ENCODE measurements around the gene MSN.
"Not testable (repeated sequence)": the region's sequence is repeated elsewhere in the genome, so short reads cannot be mapped to it uniquely, and the experiment has no call there.

MSN gene

DNA sequence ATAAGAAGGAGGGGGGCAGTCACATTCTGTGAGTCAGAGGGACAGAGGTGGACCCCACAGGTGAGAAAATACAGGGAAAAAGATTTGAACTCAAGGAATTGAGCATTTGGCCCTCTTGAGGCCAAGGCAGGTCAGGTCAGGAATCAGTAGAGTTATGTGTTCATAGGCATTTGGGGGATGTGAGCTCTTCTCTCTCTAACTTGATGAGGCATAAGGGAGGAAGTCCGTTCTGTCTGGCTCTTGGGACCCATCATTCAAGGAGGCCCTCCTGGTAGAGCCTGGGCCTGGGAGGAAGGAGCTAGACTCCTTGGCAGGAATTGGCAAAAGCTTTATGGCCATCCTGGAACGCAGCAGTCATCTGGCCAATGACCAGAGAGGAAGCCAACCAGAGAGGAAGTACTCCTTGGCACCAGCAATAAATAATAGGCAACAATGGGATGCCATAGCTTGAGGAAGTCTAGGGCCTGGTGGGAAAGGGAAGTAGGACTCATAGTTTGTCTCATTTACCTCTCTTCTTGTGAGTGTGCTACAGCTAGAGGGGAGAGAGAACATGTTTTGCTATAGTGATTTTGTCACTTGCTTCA, 53.0 kb downstream of the MSN start:
- DNase-seq (ENCODE audit: low spot score), result no peak

DNA sequence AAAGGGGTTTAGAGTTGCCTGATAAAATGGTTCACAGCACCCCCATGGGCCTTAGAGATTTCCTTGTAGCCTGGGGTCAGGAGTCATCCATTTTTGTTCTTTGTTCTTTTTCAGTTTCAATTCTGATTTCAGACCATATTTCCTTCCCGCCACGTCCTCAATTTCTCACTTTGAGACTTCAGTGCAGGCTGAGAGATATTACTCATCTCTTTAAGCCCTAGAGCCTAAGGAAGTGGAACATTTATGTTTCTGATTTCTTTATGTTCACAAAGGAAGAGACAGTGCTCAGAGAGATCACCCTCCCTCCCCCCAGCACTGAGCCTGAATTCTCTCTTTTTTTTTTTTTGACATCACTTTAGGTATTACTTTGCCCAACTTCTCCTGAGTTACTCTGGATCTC, 56.3 kb downstream of the MSN start:
- no peak for DNase-seq (ENCODE audit: low spot score)

DNA sequence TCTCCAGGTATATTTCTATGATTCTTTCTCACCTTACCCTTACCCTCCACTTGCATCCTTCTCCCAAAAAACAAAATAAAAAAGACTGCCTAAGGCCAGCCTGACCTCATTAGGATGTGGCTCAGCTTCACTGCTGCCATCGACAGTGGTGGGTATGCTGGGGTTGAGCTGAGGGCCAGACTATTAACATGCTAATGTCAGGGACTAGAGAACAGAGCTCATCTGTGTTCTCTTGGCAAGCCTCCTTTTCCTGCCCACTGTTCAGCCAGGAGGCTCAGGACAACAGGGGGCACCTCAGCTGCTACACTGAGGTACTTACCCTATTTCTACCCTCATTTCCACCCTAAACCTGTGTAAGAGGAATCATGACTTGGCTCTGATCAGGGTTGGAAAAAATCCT, 59.3 kb downstream of the MSN start:
- no peak for DNase-seq (ENCODE audit: low spot score)

DNA sequence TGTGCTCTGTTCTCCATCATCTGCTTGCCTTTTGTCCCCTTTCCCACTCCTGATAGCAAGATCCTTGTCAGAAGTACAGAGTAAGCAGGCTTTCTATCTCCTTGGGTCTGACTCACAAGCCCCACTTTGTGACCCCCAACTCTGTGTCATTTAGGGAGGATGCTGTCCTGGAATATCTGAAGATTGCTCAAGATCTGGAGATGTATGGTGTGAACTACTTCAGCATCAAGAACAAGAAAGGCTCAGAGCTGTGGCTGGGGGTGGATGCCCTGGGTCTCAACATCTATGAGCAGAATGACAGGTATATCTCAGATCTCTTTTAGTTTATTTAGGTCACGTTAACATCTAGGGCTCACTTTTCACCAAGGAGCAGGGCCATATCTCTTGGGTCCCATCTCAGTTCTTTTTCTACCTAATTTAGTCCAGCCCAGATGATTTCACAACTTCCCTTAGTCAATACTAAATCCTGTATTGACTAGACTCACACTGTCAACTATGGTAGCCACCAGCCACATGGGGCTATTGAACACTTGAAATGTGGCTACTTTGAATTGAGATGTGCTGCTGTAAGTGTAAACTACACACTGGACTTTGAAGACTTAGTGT, 64.3 kb downstream of the MSN start:
- no peak for DNase-seq (ENCODE audit: low spot score)

DNA sequence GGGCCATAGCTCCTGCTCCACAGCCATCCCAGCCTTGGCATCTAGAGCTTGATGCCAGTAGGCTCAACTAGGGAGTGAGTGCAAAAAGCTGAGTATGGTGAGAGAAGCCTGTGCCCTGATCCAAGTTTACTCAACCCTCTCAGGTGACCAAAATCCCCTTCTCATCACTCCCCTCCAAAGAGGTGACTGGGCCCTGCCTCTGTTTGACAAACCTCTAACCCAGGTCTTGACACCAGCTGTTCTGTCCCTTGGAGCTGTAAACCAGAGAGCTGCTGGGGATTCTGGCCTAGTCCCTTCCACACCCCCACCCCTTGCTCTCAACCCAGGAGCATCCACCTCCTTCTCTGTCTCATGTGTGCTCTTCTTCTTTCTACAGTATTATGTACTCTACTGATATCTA, 73.5 kb downstream of the MSN start:
- DNase-seq (ENCODE audit: low spot score), result no peak

DNA sequence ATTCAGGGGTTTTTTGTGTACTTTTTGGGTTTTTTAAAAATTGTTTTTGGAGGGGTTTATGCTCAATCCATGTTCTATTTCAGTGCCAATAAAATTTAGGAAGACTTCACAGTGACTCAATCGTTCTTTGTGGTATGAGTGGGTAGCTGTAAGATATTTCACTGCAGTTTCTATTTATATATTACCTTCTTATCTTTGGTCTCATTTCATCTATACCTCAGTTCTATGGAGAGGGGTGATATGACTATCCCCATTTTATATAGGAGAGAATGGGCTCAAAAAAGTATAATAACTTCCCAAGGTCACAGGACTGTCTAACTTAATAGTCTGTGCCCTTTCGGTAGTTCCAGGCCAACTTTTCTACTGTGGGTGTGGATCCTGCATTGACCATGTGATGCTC, 74.4 kb downstream of the MSN start:
- no peak for DNase-seq (ENCODE audit: low spot score)

DNA sequence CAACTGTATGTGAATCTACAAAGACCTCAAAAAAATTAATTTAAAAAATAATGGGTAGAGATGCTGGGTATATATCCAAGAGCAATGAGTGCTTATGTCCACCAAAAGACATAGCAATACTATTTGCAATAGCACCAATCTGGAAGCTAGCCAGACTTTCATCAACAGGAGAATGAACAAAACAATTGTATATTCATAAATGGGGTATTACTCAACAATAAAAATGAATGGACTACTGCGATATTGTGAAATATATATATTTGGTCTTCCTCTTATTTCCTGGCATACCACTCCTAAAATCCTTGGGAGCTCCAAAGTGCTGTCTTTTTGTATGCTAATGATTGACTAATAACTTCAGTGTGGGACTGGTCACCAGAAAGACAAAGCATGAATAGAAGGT, 77.5 kb downstream of the MSN start:
- no peak for DNase-seq (ENCODE audit: low spot score)

DNA sequence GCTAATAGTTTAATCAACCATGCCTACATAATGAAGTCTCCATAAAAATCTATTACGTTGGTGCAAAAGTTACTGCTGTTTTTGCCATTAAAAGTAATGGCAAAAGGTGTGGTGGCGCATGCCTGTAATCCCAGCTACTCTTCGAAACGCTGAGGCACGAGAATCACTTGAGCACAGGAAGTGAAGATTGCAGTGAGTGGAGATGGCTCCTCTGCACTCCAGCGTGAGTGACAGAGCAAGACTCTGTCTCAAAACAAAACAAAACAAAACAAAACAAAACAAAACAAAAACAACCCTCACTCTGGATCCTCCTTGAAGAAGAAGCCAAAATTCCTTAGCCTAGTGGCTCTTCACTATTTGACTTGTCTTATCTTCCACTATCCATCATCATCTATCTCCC, 78.0 kb downstream of the MSN start:
- no peak for DNase-seq (ENCODE audit: low spot score)

DNA sequence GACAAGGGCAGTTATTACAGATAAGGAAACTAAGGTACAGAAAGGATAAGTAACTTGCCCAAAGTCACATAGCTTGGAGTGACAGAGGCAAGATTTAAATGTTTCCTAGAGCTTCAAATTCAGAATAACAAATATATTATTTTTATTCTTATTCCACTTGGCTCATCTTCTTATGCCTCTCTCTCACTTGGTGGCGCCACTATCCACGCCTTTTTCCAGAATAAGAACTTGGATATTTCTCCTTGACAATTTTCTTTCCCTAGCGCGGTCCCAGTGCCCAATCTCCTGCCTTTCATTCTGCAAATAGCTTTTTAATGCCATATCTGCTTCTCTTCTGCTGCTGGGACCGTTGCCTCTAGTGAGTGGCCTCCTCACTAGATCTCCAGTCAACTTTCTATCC, 78.5 kb downstream of the MSN start:
- DNase-seq (ENCODE audit: low spot score), result no peak

DNA sequence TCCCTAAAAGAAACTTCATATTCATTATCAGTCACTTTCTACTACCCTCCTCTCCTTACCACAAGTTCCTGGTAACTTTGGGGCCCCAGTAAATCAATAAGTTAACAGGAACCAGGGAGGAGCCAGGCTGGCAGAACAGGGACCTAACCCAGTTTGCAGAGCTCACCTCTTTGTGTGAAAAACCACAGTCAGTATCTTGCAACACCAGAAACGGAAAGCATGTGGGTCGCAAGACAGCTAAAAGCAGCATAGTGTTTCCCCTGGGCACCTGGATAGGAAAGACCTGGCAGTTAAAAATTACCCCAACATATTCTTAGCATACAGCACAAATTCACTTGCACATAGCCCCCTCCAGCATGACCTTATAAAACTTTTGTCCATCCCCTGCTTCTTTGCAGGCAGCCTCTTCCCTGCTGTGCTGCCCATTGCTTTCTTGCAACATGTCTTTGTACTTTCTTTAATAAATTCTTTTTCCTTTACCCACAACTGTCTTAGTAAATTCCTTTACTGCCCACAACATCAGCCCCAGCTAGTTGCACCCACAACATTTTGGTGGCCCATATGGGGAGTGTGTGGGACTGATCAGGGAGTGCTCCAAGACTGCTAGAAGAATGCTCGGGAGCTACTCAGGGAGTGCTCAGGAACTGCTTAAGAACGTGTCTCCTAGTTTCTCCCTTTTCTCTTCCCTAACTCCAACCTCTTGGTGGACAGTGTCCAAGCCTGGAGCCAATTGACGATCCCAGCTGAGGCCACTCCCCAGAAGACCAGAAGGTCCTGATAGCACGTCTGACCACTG, 83.4 kb downstream of the MSN start:
- no peak for DNase-seq (ENCODE audit: low spot score)

DNA sequence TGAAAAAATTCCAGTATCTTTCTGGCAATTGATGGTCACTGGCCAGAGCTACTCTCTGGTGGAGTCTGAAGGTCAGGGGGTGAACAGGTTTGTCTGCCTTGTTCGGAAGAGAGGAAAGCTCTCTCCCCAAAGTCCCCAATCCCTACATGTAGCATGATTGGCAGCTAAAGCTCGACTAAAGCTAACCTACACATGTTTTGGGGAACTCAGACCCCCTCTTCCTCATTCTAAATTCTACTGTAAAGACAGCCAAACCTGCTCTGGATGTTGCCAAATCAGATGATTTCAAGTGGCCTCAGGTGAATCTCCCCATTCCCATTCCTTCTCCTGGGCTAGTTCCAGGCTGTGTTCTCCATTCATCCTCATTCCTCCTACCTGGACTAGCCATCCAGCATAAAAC, 84.1 kb downstream of the MSN start:
- no peak for DNase-seq (ENCODE audit: low spot score)

DNA sequence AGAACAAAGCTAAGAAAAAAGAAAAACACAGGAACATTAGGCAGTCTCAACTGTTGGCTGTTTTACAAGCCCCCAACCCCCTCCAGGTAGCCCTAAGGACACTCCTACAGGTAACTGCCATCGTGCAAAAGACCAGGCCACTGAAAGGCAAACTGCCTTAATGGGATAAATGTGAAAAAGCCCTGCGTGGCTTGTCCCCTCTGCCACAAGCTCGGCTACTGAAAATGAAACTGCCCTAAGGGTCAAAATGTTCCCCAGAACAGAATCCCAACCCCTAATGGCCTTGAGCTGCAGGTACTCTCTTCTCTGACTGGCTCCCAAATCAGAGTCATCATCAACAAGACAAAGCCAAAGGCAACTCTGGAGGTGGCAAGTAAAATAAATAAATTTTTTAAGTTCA, 84.8 kb downstream of the MSN start:
- no peak for DNase-seq (ENCODE audit: low spot score)

DNA sequence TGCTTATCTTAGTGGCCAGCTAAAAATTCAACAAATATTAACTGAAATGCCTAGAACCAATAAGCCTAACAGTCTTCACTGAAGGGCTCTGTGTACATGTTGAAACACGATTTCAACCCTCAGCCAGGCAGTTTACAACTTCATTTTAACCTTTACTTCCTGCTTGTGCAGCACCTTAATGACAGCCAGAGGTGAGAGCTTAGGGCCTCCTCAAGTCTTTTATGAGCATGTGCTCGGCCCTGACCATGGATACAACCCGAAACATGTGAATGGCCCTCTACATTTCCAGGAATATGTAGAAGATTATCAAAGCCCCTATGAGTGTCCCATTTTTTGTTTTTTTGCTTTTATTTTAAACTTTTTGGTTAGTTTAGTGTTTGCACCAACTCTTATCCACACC, 88.3 kb downstream of the MSN start:
- DNase-seq (ENCODE audit: low spot score), result no peak

DNA sequence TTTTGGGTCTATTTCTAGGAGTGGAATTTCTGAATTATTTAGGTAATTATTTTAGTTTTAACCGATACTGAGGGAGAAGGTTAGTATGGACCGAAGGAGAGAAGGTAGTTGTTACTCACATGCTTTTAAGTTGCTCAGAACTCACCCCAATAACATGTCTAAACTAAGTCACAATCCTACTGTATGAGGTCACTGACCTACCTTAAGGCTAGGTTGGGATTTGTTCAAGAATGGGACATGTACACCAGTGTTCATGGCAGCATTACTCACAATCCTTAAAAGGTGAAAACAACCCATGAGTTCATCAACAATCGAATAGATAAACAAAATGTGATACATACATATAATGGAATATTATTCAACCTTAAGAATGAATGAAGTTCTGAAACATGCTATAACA, 90.5 kb downstream of the MSN start:
- DNase-seq (ENCODE audit: low spot score), result no peak

DNA sequence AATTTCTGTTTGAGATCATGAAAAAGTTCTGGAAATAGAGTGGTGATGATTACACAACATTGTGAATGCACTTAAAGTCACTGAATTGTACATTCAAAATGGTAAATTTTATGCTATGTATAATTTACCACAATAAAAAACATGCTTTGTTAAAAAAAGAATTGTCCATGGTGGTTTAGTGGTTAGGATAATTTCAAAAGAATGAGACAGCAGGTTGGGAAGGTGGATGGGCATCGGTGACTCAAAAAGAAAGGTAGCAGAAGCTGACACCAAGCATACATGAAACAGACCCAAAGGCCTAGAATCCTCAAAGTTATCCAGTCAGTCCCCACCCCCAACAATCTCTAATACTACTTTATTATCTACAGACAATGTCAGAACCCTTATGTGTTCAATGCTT, 91.1 kb downstream of the MSN start:
- no peak for DNase-seq (ENCODE audit: low spot score)

DNA sequence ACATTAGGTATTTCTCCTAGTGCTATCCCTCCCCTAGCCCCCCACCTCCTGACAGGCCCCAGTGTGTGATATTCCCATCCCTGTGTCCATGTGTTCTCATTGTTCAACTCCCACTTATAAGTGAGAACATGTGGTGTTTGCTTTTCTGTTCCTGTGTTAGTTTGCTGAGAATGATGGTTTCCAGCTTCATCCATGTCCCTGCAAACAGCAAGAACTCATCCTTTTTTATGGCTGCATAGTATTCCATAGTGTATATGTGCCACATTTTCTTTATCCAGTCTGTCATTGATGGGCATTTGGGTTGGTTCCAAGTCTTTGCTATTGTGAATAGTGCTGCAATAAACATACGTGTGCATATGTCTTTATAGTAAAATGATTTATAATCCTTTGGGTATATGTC, 92.1 kb downstream of the MSN start:
- DNase-seq (ENCODE audit: low spot score), result not testable (repeated sequence)

DNA sequence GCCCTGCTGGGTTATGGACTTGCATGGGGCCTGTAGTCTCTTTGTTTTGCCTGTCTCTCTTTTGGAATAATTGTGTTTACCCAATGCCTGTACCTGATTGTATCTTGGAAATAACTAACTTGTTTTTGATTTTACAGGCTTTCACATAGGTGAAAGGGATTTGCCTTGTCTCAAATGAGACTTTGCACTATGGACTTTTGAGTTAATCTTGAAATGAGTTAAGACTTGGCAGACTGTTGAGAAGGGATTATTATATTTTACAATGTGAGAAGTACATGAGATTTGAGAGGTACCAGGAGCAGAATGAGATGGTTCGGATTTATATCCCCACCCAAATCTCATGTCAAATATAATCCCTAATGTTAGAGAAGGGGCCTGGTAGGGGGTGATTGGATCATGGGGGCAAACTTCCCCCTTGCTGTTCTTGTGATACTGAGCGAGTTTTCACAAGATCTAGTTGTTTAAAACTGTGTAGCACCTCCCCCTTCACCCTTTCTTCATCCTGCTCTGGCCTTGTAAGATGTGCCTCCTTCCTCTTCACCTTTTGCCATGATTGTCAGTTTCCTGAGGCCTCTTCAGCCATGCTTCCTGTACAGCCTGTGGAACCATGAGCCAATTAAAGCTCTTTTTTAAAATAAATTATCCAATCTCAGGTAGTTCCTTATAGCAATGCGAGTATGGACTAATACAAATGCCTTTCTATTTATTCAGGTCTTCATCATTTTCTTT, 102.3 kb downstream of the MSN start:
- DNase-seq (ENCODE audit: low spot score), result no peak

DNA sequence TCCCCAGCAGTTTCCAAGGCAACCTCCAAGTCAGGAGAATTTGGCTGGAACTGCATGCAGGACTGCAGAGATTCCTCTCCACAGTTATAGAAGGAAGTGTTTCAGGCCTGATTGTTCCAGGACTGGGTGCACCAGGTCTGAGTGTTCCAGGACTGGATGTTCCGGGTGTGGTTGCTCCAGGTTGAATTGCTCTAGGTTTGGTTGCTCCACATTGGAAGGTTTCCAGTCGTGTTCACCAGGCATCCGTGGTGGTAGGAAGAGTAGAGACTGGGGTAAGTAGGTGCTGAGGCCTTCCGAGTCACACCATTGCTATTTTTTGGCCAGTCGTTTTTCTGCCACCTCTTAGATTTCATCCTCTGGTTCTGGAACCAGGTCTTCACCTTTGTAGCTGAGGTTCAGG, 105.4 kb downstream of the MSN start:
- no peak for DNase-seq (ENCODE audit: low spot score)

DNA sequence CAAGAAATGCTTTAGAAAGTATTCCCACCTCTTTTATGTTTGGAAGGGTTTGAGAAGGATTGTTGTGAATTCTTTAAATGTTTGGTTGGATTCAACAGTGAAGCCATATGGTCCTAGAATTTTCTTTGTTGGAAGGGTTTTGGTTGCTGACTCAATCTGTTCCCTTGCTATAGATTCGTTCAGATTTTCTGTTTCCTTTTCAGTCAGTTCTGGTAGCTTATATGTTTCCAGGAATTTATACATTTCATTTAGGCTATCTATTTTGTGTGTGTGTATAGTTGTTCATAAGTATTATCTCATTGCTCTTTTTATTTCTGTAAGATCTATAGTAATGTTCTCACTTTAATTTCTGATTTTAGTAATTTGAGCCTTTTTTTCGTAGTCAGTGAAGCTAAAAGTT, 114.4 kb downstream of the MSN start:
- DNase-seq (ENCODE audit: low spot score), result no peak

DNA sequence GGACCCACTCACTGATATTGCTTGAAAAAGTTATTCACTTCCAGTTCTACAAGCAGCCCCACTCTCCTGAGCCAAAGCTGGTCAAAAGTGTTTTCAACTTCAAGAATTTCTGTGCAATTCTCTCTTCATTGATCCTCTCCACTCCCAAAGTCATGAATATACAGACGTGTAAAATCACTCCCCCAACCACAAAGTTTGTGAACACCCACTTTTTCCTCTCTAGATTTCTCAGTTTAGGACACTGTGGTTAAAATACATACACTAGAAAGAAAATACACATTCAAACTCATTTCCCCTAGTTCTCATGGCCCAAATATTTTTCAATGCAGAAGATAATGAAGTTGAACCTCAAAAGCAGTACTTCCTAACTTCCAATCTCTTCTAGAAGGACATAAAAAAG, 116.3 kb downstream of the MSN start:
- DNase-seq (ENCODE audit: low spot score), result no peak

All from AG08395 (cell line).